HepG2 (cell line): ENCODE data around the gene AATF. TPM values are rescaled to one million over a fixed set of nuclear protein-coding genes. Genes with fewer than 3 reads are reported as not detected.

Experiments used
- ATAC-seq: fragments of 200-7000 bp; cut with Tn5 transposase; 3 replicates; pipeline ENCODE4 v1.9.1; 2020; ENCODE audit warnings: mild to moderate bottlenecking, moderate library complexity
- BruUV-seq: library from RNA; stranded (reverse); fragments of 400-500 nt; replicated peaks from 2 replicates; lab custom pipeline; 2021; lab: Mats Ljungman, UMichigan
- CTCF ChIA-PET: fragments of 300-600 bp; formaldehyde crosslinking; extraction: SDS; loops from one replicate; lab custom pipeline; 2021; ENCODE audit warnings: low total read pairs, inconsistent platforms, low intra/inter-chr PET ratio; lab: Yijun Ruan, JAX
- POLR2A ChIA-PET: fragments of 350-600 bp; sonication (Branson Sonifier 250); formaldehyde crosslinking; loops from one replicate; lab custom pipeline; 2020; ENCODE audit warnings: antibody characterized with exemption, inconsistent platforms; lab: Yijun Ruan, JAX
- DNase-seq: peaks from one replicate; pipeline ENCODE4 v3.0.0-alpha.2; 2015; ENCODE audit warnings: low spot score
- FAIRE-seq: peaks from 3 replicates; lab custom pipeline; 2011; peaks lifted over from hg19 to GRCh38; lab: Jason Lieb, UNC
- H2AFZ ChIP-seq: one replicate; pipeline ENCODE4 v1.6.1; 2011; ENCODE audit warnings: low read length, inconsistent platforms
- H3K27ac ChIP-seq: fragments of 300-600 bp; 3 replicates; pipeline ENCODE4 v1.8.0; 2011; ENCODE audit warnings: mixed run types, mild to moderate bottlenecking, mixed read lengths, low read length, inconsistent platforms; ENCODE audit not compliant: insufficient read depth; ENCODE audit errors: extremely low read length
- H3K27me3 ChIP-seq, 2 experiments: fragments of 200-600 bp in 1 of 2; 2 replicates in 1 of 2; 3 replicates in 1 of 2; pipeline versions ENCODE4 v1.6.0 to v1.8.0; 2011; ENCODE audit warnings: low read length in 2 of 2, mild to moderate bottlenecking in 2 of 2, moderate library complexity in 2 of 2, inconsistent platforms in 1 of 2; ENCODE audit not compliant: insufficient read depth in 2 of 2, control insufficient read depth in 1 of 2
- H3K36me3 ChIP-seq, 2 experiments: fragments of 200-600 bp in 1 of 2; replicated peaks in 1 of 2; 2 replicates in 1 of 2; 3 replicates in 1 of 2; pipeline versions ENCODE4 v1.5.1 to v1.8.0; 2011; ENCODE audit warnings: low read length in 2 of 2, inconsistent platforms in 1 of 2; ENCODE audit not compliant: insufficient read depth in 2 of 2, control insufficient read depth in 1 of 2
- H3K4me1 ChIP-seq: 2 replicates; pipeline ENCODE4 v1.5.1; 2012; ENCODE audit warnings: low read length, inconsistent platforms; ENCODE audit not compliant: insufficient read depth
- H3K4me2 ChIP-seq: 2 replicates; pipeline ENCODE4 v1.6.0; 2011; ENCODE audit warnings: low read depth, low read length, inconsistent platforms
- H3K4me3 ChIP-seq, 3 experiments: fragments of 200-600 bp in 1 of 3; sonication (generic), shearing (Covaris generic) in 1 of 3; replicated peaks in 1 of 3; 2 replicates each; pipeline ENCODE4 v1.5.1; 2011 to 2016; ENCODE audit warnings: low read length in 3 of 3, inconsistent platforms in 2 of 3, low read depth in 2 of 3, mild to moderate bottlenecking in 2 of 3, control low read depth in 1 of 3, mixed read lengths in 1 of 3; ENCODE audit not compliant: insufficient read depth in 1 of 3
- H3K79me2 ChIP-seq: one replicate; pipeline ENCODE4 v1.6.1; 2011; ENCODE audit warnings: low read length, inconsistent platforms; ENCODE audit not compliant: insufficient read depth
- H3K9ac ChIP-seq: 2 replicates; pipeline ENCODE4 v1.6.0; 2011; ENCODE audit warnings: mild to moderate bottlenecking, low read depth, low read length, inconsistent platforms; ENCODE audit not compliant: insufficient read depth
- H3K9me3 ChIP-seq: 2 replicates; pipeline ENCODE4 v1.5.1; 2012; ENCODE audit warnings: mild to moderate bottlenecking, low read length
- H4K20me1 ChIP-seq: 2 replicates; pipeline ENCODE4 v1.6.0; 2011; ENCODE audit warnings: inconsistent platforms, mild to moderate bottlenecking, low read length, moderate library complexity; ENCODE audit not compliant: insufficient read depth
- AGO2 ChIP-seq: fragments of 200-400 bp; formaldehyde crosslinking; optimal IDR thresholded peaks from 2 replicates; pipeline ENCODE3; 2017; ENCODE audit warnings: mild to moderate bottlenecking, low read depth, low read length, moderate library complexity
- CHCHD3 ChIP-seq: sonication (generic); formaldehyde crosslinking; IDR thresholded peaks from 2 replicates; pipeline ENCODE4 v1.8.0; 2022; ENCODE audit warnings: mild to moderate bottlenecking, missing genetic modification reagents, moderate library complexity
- ELF1 ChIP-seq: sonication (generic); formaldehyde crosslinking; IDR thresholded peaks from 2 replicates; pipeline ENCODE4 v1.4.0; 2020; ENCODE audit warnings: missing genetic modification reagents
- FIP1L1 ChIP-seq: fragments of 200-400 bp; formaldehyde crosslinking; IDR thresholded peaks from 2 replicates; pipeline ENCODE4 v1.6.1; 2018; ENCODE audit warnings: low read depth, mild to moderate bottlenecking, low read length, moderate library complexity, borderline replicate concordance; ENCODE audit not compliant: insufficient read depth
- HOXA5 ChIP-seq: sonication (generic); formaldehyde crosslinking; IDR thresholded peaks from 2 replicates; pipeline ENCODE4 v1.4.0; 2020; ENCODE audit warnings: missing genetic modification reagents
- IRF2 ChIP-seq: IDR thresholded peaks from 2 replicates; pipeline ENCODE4 v1.6.1; 2018; ENCODE audit warnings: missing genetic modification reagents, missing compliant biosample characterization
- IRX3 ChIP-seq: sonication (generic); formaldehyde crosslinking; IDR thresholded peaks from 2 replicates; pipeline ENCODE4 v1.8.1; 2023; ENCODE audit warnings: mild to moderate bottlenecking, low read depth, missing genetic modification reagents, borderline replicate concordance
- KDM2A ChIP-seq: sonication (generic); formaldehyde crosslinking; IDR thresholded peaks from 2 replicates; pipeline ENCODE4 v1.4.0; 2020; ENCODE audit warnings: low read depth, missing genetic modification reagents, borderline replicate concordance
- KDM6A ChIP-seq: IDR thresholded peaks from 2 replicates; pipeline ENCODE4 v1.6.1; 2016; ENCODE audit warnings: low read depth
- POLR2G ChIP-seq: fragments of 200-400 bp; formaldehyde crosslinking; IDR thresholded peaks from 2 replicates; pipeline ENCODE4 v1.6.1; 2018; ENCODE audit warnings: mild to moderate bottlenecking, low read depth, low read length, moderate library complexity
- RAD21 ChIP-seq: fragments of 450-650 bp; formaldehyde crosslinking; IDR thresholded peaks from 2 replicates; pipeline ENCODE4 v1.5.0; 2020; ENCODE audit warnings: mild to moderate bottlenecking
- SMC3 ChIP-seq: IDR thresholded peaks from 2 replicates; pipeline ENCODE4 v1.6.1; 2011; ENCODE audit warnings: low read length, improper control_type of control experiment
- STAG1 ChIP-seq: sonication (generic); formaldehyde crosslinking; IDR thresholded peaks from 2 replicates; pipeline ENCODE4 v1.4.0; 2020; ENCODE audit warnings: missing genetic modification reagents
- TAF15 ChIP-seq: fragments of 200-400 bp; formaldehyde crosslinking; IDR thresholded peaks from one replicate; pipeline ENCODE4 v1.6.1; 2018; ENCODE audit warnings: mild to moderate bottlenecking, low read depth, low read length; ENCODE audit not compliant: poor library complexity, severe bottlenecking
- WGBS: methylation state at CpG from one replicate; pipeline ENCODE4 v1.1.6; 2017; ENCODE audit warnings: low lambda C conversion rate; 5-methylcytosine and 5-hydroxymethylcytosine counted together
- in situ Hi-C: cut with HindIII; loops from 2 replicates; pipeline ENCODE4 v1.10.0; 2017; ENCODE audit warnings: low pct_unique_long_range_greater_than_20kb; ENCODE audit not compliant: extremely low pct_ligation_motif_present
- intact Hi-C: fragments of 100-400 bp; cut with micrococcal nuclease; formaldehyde crosslinking; loops from one replicate; pipeline ENCODE4 v1.10.0; 2022; ENCODE audit not compliant: unreplicated experiment
- polyA plus RNA-seq, 8 experiments: library from polyadenylated mRNA; depleted of rRNA in 3 of 8; stranded (reverse) in 7 of 8; unstranded in 1 of 8; fragments of >200 nt; fragmentation: Illumina TruSeq in 4 of 8; extraction: Trizol in 4 of 8; gene quantifications; 2 replicates each; pipeline versions ENCODE4 v1.2.1 to v1.2.3, GENCODE V29; 2011 to 2016; ENCODE audit warnings: low read depth in 4 of 8, missing spikeins in 1 of 8, mixed read lengths in 1 of 8; ENCODE audit not compliant: insufficient read depth in 1 of 8
- total RNA-seq, 5 experiments: library from RNA; depleted of rRNA; stranded (reverse); fragments of >200 nt; fragmentation: Illumina TruSeq; extraction: Trizol; gene quantifications; 2 replicates each; pipeline ENCODE4 v1.2.3, GENCODE V29; 2016; ENCODE audit warnings: low read depth in 1 of 5
- TF ChIP-seq, protein P1 (sequence below): sonication (generic); formaldehyde crosslinking; IDR thresholded peaks from 2 replicates; pipeline ENCODE4 v1.8.1; 2023; ENCODE audit warnings: mild to moderate bottlenecking, inconsistent platforms, moderate library complexity, missing genetic modification reagents, borderline replicate concordance
- TF ChIP-seq, protein P2 (sequence below): sonication (generic); formaldehyde crosslinking; IDR thresholded peaks from 2 replicates; pipeline ENCODE4 v1.5.1; 2020; ENCODE audit warnings: mild to moderate bottlenecking, missing genetic modification reagents, moderate library complexity
- TF ChIP-seq, protein P3 (sequence below): sonication (generic); formaldehyde crosslinking; IDR thresholded peaks from 2 replicates; pipeline ENCODE4 v1.5.0; 2020; ENCODE audit warnings: mild to moderate bottlenecking, missing genetic modification reagents, moderate library complexity
- TF ChIP-seq, protein P4 (sequence below): sonication (generic); formaldehyde crosslinking; IDR thresholded peaks from 2 replicates; pipeline ENCODE4 v1.8.1; 2023; ENCODE audit warnings: mild to moderate bottlenecking, missing genetic modification reagents, borderline replicate concordance
- TF ChIP-seq, protein P5 (sequence below): IDR thresholded peaks from 2 replicates; pipeline ENCODE4 v1.6.1; 2016; ENCODE audit warnings: missing genetic modification reagents, missing compliant biosample characterization

The AATF gene
- total and polyA plus RNA-seq, 2 of the 13 experiments (the other 11 are each of a cell fraction or from before 2014, with no cell fraction given), result 9.1 to 53.3 TPM

DNA sequence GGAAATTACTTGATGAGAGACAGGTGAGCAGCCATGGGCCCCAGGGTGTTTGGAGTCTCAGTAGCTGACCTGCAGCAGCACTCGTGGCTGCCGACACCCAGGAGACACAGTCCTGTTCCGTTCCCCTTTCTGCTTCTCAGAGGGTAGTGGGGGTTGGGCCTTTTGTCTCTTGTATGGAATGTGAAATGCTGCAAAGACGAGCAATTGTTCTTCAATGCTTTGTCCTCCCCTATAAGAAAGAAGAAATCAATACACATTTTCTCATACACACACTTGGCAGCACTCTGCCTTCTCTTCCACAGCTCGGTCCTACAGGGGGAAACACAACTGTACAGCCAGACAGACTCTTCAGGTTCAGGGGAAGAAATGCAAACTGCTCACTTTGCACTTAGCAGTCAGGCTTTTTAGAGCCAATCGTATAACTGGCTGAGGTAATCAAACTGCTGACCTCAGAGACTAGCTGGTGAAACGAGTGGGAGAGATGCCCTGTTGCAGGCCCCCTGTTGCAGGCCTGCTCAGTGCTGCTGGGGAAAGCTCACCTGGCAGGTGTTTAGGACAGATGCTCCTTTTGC lies 96.7 kb downstream of the AATF start (continued):
- no peak for TF ChIP-seq FIP1L1
- TF ChIP-seq IRX3 (CRISPR knock-in tag), result no peak
- TF ChIP-seq, protein P1, sequence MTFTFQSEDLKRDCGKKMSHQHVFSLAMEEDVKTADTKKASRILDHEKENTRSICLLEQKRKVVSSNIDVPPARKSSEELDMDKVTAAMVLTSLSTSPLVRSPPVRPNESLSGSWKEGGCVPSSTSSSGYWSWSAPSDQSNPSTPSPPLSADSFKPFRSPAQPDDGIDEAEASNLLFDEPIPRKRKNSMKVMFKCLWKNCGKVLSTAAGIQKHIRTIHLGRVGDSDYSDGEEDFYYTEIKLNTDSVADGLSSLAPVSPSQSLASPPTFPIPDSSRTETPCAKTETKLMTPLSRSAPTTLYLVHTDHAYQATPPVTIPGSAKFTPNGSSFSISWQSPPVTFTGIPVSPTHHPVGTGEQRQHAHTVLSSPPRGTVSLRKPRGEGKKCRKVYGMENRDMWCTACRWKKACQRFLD, result no peak
- TF ChIP-seq, protein P2, sequence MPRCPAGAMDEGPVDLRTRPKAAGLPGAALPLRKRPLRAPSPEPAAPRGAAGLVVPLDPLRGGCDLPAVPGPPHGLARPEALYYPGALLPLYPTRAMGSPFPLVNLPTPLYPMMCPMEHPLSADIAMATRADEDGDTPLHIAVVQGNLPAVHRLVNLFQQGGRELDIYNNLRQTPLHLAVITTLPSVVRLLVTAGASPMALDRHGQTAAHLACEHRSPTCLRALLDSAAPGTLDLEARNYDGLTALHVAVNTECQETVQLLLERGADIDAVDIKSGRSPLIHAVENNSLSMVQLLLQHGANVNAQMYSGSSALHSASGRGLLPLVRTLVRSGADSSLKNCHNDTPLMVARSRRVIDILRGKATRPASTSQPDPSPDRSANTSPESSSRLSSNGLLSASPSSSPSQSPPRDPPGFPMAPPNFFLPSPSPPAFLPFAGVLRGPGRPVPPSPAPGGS (CRISPR knock-in tag), result no peak
- TF ChIP-seq KDM6A (CRISPR knock-in tag), result no peak
- TF ChIP-seq POLR2G, result no peak

DNA sequence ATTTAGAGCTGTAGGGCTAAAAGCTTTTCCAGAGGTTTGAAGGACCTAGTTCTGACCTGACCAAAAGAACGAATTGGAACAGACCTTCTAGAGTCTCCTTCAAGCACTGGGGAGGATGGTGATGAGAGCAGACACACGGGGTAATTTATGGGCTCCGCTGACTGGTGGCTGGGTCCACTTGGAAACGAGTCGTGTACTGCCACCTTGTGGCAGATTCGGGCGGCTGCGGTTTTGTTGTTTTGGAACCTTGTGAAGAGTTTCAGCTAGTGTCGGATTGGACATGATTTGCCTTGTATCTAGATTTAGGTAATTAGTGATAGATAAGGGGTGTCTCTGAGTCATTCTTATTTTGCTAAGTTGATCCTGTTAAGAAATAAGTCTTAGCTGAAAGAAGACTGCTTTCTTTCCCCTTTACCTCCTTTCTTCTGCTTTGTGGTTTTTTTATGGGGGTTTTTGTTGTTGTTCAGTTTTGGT lies 98.9 kb downstream of the AATF start:
- ChIA-PET POLR2A (no interaction called here), CTCF (interaction anchor here (1.1 to 1.8 kb wide), 2 partner anchors 155 to 418 kb away, joined by 3 to 11 read pairs; no protein-coding TSS in a partner anchor)
- peaks cover 35% of the 10 kb centered on the region for H3K4me1 ChIP-seq
- H3K9me3 ChIP-seq, result no peaks in the 10 kb centered on the region
- peak; percentile 77 for ATAC-seq
- no peak overlapping the region for H3K4me2 ChIP-seq
- H3K4me3 ChIP-seq, result no peak overlapping the region
- no peak overlapping the region for H3K9ac ChIP-seq
- whole genome bisulfite sequencing, result 13% methylated on average over 9 of the region's 9 CpGs
- no peak overlapping the region for H3K27ac ChIP-seq
- intact Hi-C loops (loop anchor here (1.0 to 10.0 kb wide), 3 partner anchors 93 to 418 kb away; no protein-coding TSS in a partner anchor), in situ Hi-C loops (loop anchor here (10.0 kb wide), 1 partner anchor 153 kb away; no protein-coding TSS in a partner anchor)
- H3K27me3 ChIP-seq, result no peaks in the 10 kb centered on the region
- no peaks in the 10 kb centered on the region for H3K79me2 ChIP-seq
- no peak overlapping the region for H2AFZ ChIP-seq
- no peak for FAIRE-seq
- H3K36me3 ChIP-seq, result peaks cover 6 to 29% of the 10 kb centered on the region in 2 experiments; a peak in 3 of 5 replicates
- DNase-seq, result peak; percentile 68
- H4K20me1 ChIP-seq, result no peaks in the 10 kb centered on the region
- BruUV-seq, result no TSS peak
- TF ChIP-seq IRF2 (CRISPR knock-in tag), result no peak
- TF ChIP-seq KDM2A (CRISPR knock-in tag), result peak; percentile 20; the same call in 1 of the 2 replicates
- TF ChIP-seq, protein P3, sequence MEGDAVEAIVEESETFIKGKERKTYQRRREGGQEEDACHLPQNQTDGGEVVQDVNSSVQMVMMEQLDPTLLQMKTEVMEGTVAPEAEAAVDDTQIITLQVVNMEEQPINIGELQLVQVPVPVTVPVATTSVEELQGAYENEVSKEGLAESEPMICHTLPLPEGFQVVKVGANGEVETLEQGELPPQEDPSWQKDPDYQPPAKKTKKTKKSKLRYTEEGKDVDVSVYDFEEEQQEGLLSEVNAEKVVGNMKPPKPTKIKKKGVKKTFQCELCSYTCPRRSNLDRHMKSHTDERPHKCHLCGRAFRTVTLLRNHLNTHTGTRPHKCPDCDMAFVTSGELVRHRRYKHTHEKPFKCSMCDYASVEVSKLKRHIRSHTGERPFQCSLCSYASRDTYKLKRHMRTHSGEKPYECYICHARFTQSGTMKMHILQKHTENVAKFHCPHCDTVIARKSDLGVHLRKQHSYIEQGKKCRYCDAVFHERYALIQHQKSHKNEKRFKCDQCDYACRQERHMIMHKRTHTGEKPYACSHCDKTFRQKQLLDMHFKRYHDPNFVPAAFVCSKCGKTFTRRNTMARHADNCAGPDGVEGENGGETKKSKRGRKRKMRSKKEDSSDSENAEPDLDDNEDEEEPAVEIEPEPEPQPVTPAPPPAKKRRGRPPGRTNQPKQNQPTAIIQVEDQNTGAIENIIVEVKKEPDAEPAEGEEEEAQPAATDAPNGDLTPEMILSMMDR (CRISPR knock-in tag), result peak; percentile 86
- TF ChIP-seq CHCHD3 (CRISPR knock-in tag), result no peak
- TF ChIP-seq AGO2, result no peak
- peak; percentile 86 for TF ChIP-seq SMC3
- TF ChIP-seq ELF1 (CRISPR knock-in tag), result 0 out of 2 replicates have a peak, but pooled peaks have one; percentile 15
- peak; percentile 85 for TF ChIP-seq STAG1 (CRISPR knock-in tag)
- 0 out of 2 replicates have a peak, but pooled peaks have one; percentile 30 for TF ChIP-seq HOXA5 (CRISPR knock-in tag)
- TF ChIP-seq, protein P4, sequence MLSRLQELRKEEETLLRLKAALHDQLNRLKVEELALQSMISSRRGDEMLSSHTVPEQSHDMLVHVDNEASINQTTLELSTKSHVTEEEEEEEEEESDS, result no peak
- TF ChIP-seq TAF15, result no peak
- TF ChIP-seq, protein P5, sequence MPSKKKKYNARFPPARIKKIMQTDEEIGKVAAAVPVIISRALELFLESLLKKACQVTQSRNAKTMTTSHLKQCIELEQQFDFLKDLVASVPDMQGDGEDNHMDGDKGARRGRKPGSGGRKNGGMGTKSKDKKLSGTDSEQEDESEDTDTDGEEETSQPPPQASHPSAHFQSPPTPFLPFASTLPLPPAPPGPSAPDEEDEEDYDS (CRISPR knock-in tag), result no peak
- peak; percentile 85 for TF ChIP-seq RAD21 (CRISPR knock-in tag)
